H1 (cell line): Measurements from ENCODE around the gene PCDH9. TPM values are rescaled to one million over a fixed set of nuclear protein-coding genes. Genes with fewer than 3 reads are reported as not detected.

Experiments
- CTCF ChIA-PET: fragments of 300-600 bp; sonication (Branson Sonifier 250); formaldehyde crosslinking; loops from one replicate; lab custom pipeline; 2021; ENCODE audit not compliant: partially characterized antibody; lab: Charles Lee
- POLR2A ChIA-PET: fragments of 300-600 bp; sonication (Branson Sonifier 250); formaldehyde crosslinking; loops from one replicate; lab custom pipeline; 2021; ENCODE audit warnings: inconsistent platforms; ENCODE audit not compliant: partially characterized antibody; lab: Charles Lee
- DNase-seq, 2 experiments: peaks; one replicate each; pipeline versions ENCODE4 v3.0.0 to v3.0.0-alpha.2; 2010 to 2022; ENCODE audit warnings: low spot score in 2 of 2, low read depth in 1 of 2, mixed read lengths in 1 of 2
- FAIRE-seq: peaks from 2 replicates; lab custom pipeline; 2011; peaks lifted over from hg19 to GRCh38; lab: Jason Lieb, UNC
- H2AFZ ChIP-seq: 2 replicates; pipeline ENCODE4 v1.8.1; 2012; ENCODE audit warnings: low read length, inconsistent platforms
- H2AK5ac ChIP-seq: 2 replicates; pipeline ENCODE4 v1.6.1; 2013; ENCODE audit warnings: low read depth, low read length
- H2BK120ac ChIP-seq: replicated peaks from 2 replicates; pipeline ENCODE3; 2013; ENCODE audit warnings: low read depth, low read length, inconsistent platforms
- H2BK12ac ChIP-seq: 2 replicates; pipeline ENCODE4 v1.6.1; 2013; ENCODE audit warnings: low read depth, low read length
- H2BK15ac ChIP-seq: 2 replicates; pipeline ENCODE4 v1.6.1; 2013; ENCODE audit warnings: low read length
- H2BK20ac ChIP-seq: 2 replicates; pipeline ENCODE4 v1.6.1; 2013; ENCODE audit warnings: low read length
- H2BK5ac ChIP-seq: 2 replicates; pipeline ENCODE4 v1.6.1; 2013; ENCODE audit warnings: low read depth, low read length
- H3K14ac ChIP-seq: 2 replicates; pipeline ENCODE4 v1.6.1; 2013; ENCODE audit warnings: inconsistent platforms; ENCODE audit not compliant: insufficient read length
- H3K18ac ChIP-seq: 2 replicates; pipeline ENCODE4 v1.6.1; 2013; ENCODE audit warnings: low read length; ENCODE audit errors: extremely low read depth
- H3K23ac ChIP-seq: 2 replicates; pipeline ENCODE4 v1.6.1; 2013; ENCODE audit warnings: inconsistent platforms; ENCODE audit not compliant: insufficient read length
- H3K23me2 ChIP-seq: 2 replicates; pipeline ENCODE4 v1.6.1; 2013; ENCODE audit warnings: low read depth, low read length
- H3K27ac ChIP-seq: 2 replicates; pipeline ENCODE4 v1.6.1; 2011; ENCODE audit warnings: low read depth, low read length, inconsistent platforms
- H3K27me3 ChIP-seq, 4 experiments: replicated peaks in 1 of 4; 1 replicate in 1 of 4; 2 replicates in 3 of 4; pipeline versions ENCODE4 v1.6.1 to v1.8.1; 2011 to 2013; ENCODE audit warnings: low read length in 3 of 4, mild to moderate bottlenecking in 3 of 4, inconsistent platforms in 2 of 4, mixed read lengths in 2 of 4, moderate library complexity in 1 of 4; ENCODE audit not compliant: control insufficient read depth in 3 of 4, insufficient read depth in 3 of 4; ENCODE audit errors: extremely low read depth in 1 of 4
- H3K36me3 ChIP-seq, 4 experiments: 2 replicates each; pipeline versions ENCODE4 v1.6.1 to v1.8.1; 2011 to 2013; ENCODE audit warnings: mild to moderate bottlenecking in 4 of 4, low read length in 3 of 4, moderate library complexity in 2 of 4, control low read depth in 1 of 4, inconsistent platforms in 1 of 4; ENCODE audit not compliant: insufficient read depth in 4 of 4, control insufficient read depth in 2 of 4
- H3K4ac ChIP-seq: replicated peaks from 2 replicates; pipeline ENCODE3; 2013; ENCODE audit warnings: low read length, low read depth, mixed read lengths, inconsistent platforms; ENCODE audit not compliant: insufficient read length
- H3K4me1 ChIP-seq, 4 experiments: replicated peaks in 1 of 4; 1 replicate in 1 of 4; 2 replicates in 3 of 4; pipeline versions ENCODE4 v1.6.1 to v1.8.1; 2011 to 2013; ENCODE audit warnings: low read length in 3 of 4, inconsistent platforms in 2 of 4, mixed read lengths in 1 of 4; ENCODE audit not compliant: insufficient read depth in 4 of 4, control insufficient read depth in 3 of 4
- H3K4me2 ChIP-seq, 2 experiments: 2 replicates each; pipeline versions ENCODE4 v1.6.1 to v1.8.1; 2011 to 2013; ENCODE audit warnings: low read depth in 2 of 2, low read length in 2 of 2, control low read depth in 1 of 2, inconsistent platforms in 1 of 2, mild to moderate bottlenecking in 1 of 2; ENCODE audit not compliant: insufficient read depth in 1 of 2
- H3K4me3 ChIP-seq, 4 experiments: fragments of 200-600, 300-600 bp in 1 of 4; sonication (generic), shearing (Covaris generic), sonication (Bioruptor Twin) in 1 of 4; 2 replicates each; pipeline versions ENCODE4 v1.5.1 to v1.8.1; 2011 to 2016; ENCODE audit warnings: low read length in 4 of 4, low read depth in 3 of 4, control low read depth in 2 of 4, inconsistent platforms in 2 of 4, mild to moderate bottlenecking in 2 of 4, mixed read lengths in 1 of 4, moderate library complexity in 1 of 4; ENCODE audit not compliant: insufficient read depth in 2 of 4; ENCODE audit errors: extremely low read depth in 1 of 4
- H3K56ac ChIP-seq: replicated peaks from 2 replicates; pipeline ENCODE3; 2013; ENCODE audit warnings: low read depth, mild to moderate bottlenecking, mixed read lengths, low read length, inconsistent platforms; ENCODE audit not compliant: insufficient read length
- H3K79me1 ChIP-seq: 2 replicates; pipeline ENCODE4 v1.6.1; 2013; ENCODE audit warnings: low read depth, low read length, control low read depth
- H3K79me2 ChIP-seq, 2 experiments: 2 replicates each; pipeline versions ENCODE4 v1.6.1 to v1.8.1; 2012 to 2013; ENCODE audit warnings: low read length in 2 of 2, mild to moderate bottlenecking in 2 of 2, inconsistent platforms in 1 of 2; ENCODE audit not compliant: insufficient read depth in 2 of 2, control insufficient read depth in 1 of 2
- H3K9ac ChIP-seq, 4 experiments: replicated peaks in 1 of 4; 1 replicate in 1 of 4; 2 replicates in 3 of 4; pipeline versions ENCODE4 v1.6.1 to v1.8.1; 2011 to 2013; ENCODE audit warnings: low read depth in 3 of 4, low read length in 3 of 4, control low read depth in 2 of 4, mild to moderate bottlenecking in 2 of 4, moderate library complexity in 2 of 4, inconsistent platforms in 1 of 4; ENCODE audit errors: extremely low read depth in 1 of 4
- H3K9me3 ChIP-seq, 2 experiments: 2 replicates each; pipeline versions ENCODE4 v1.6.1 to v1.8.1; 2012 to 2013; ENCODE audit warnings: mild to moderate bottlenecking in 2 of 2, moderate library complexity in 2 of 2, control low read depth in 1 of 2, inconsistent platforms in 1 of 2, low read depth in 1 of 2, low read length in 1 of 2, mixed read lengths in 1 of 2; ENCODE audit not compliant: insufficient read depth in 2 of 2
- H4K20me1 ChIP-seq, 2 experiments: replicated peaks in 1 of 2; 2 replicates each; pipeline versions ENCODE3 to v1.8.1; 2011 to 2013; ENCODE audit warnings: inconsistent platforms in 2 of 2, low read length in 2 of 2, mild to moderate bottlenecking in 1 of 2; ENCODE audit not compliant: insufficient read depth in 2 of 2, control insufficient read depth in 1 of 2
- H4K5ac ChIP-seq: 2 replicates; pipeline ENCODE4 v1.6.1; 2013; ENCODE audit warnings: low read length, low read depth, mixed read lengths, inconsistent platforms; ENCODE audit not compliant: insufficient read length
- H4K8ac ChIP-seq: 2 replicates; pipeline ENCODE4 v1.8.0; 2013; ENCODE audit warnings: mild to moderate bottlenecking, moderate library complexity, low read length, inconsistent platforms; ENCODE audit not compliant: insufficient read depth; ENCODE audit errors: extremely low read depth
- H4K91ac ChIP-seq: replicated peaks from 2 replicates; pipeline ENCODE3; 2013; ENCODE audit warnings: low read length, mixed read lengths, inconsistent platforms; ENCODE audit not compliant: insufficient read length
- CBX8 ChIP-seq: fragments of 300-800, 300-1000 bp; sonication (generic); IDR thresholded peaks from 2 replicates; pipeline ENCODE4 v1.7.1; 2016; ENCODE audit warnings: low read depth, low read length, borderline replicate concordance
- CEBPB ChIP-seq: IDR thresholded peaks from 2 replicates; pipeline ENCODE4 v1.6.1; 2012; ENCODE audit warnings: low read depth, low read length
- GABPA ChIP-seq: IDR thresholded peaks from 2 replicates; pipeline ENCODE4 v1.6.1; 2011; ENCODE audit warnings: mild to moderate bottlenecking, low read length, moderate library complexity, borderline replicate concordance; ENCODE audit not compliant: insufficient read depth
- JUN ChIP-seq: IDR thresholded peaks from 2 replicates; pipeline ENCODE4 v1.6.1; 2011; ENCODE audit warnings: low read depth, mild to moderate bottlenecking, improper control_type of control experiment, low read length
- KDM5A ChIP-seq: fragments of 200-600 bp; IDR thresholded peaks from 2 replicates; pipeline ENCODE4 v1.7.1; 2012; ENCODE audit warnings: mild to moderate bottlenecking, low read length, inconsistent platforms, mixed read lengths
- MAFK ChIP-seq: IDR thresholded peaks from 2 replicates; pipeline ENCODE4 v1.6.1; 2012; ENCODE audit warnings: low read depth, mild to moderate bottlenecking, improper control_type of control experiment, low read length
- POU5F1 ChIP-seq: IDR thresholded peaks from 2 replicates; pipeline ENCODE4 v1.6.1; 2011; ENCODE audit warnings: low read depth, mild to moderate bottlenecking, low read length, moderate library complexity
- RAD21 ChIP-seq, 2 experiments: IDR thresholded peaks in 1 of 2; conservative IDR thresholded peaks in 1 of 2; 2 replicates each; pipeline ENCODE4 v1.6.1; 2011; ENCODE audit warnings: low read depth in 2 of 2, low read length in 2 of 2, improper control_type of control experiment in 1 of 2, inconsistent platforms in 1 of 2, mild to moderate bottlenecking in 1 of 2, moderate library complexity in 1 of 2
- SIX5 ChIP-seq: IDR thresholded peaks from 2 replicates; pipeline ENCODE4 v1.6.1; 2011; ENCODE audit warnings: mild to moderate bottlenecking, low read depth, low read length
- SP1 ChIP-seq: IDR thresholded peaks from 2 replicates; pipeline ENCODE4 v1.6.1; 2011; ENCODE audit warnings: low read depth, low read length
- SP2 ChIP-seq: IDR thresholded peaks from 2 replicates; pipeline ENCODE4 v1.6.1; 2012; ENCODE audit warnings: mild to moderate bottlenecking, low read length, inconsistent platforms
- WGBS, 2 experiments: shearing (Covaris generic) in 1 of 2; methylation state at CpG; one replicate each; pipeline versions ENCODE4 v1.1.6 to v1.1.7; 2013 to 2015; ENCODE audit warnings: low lambda C conversion rate in 2 of 2, mixed read lengths in 2 of 2, inconsistent platforms in 1 of 2, low coverage in 1 of 2, missing lambda C conversion rate in 1 of 2; ENCODE audit not compliant: insufficient replicate concordance in 2 of 2, insufficient coverage in 1 of 2, insufficient read length in 1 of 2; ENCODE audit errors: extremely low coverage in 1 of 2, missing lambda C conversion rate in 1 of 2; 5-methylcytosine and 5-hydroxymethylcytosine counted together
- polyA plus RNA-seq, 7 experiments: library from polyadenylated mRNA; depleted of rRNA in 3 of 7; stranded (reverse) in 5 of 7; unstranded in 2 of 7; fragments of >200 nt in 5 of 7; fragments of 200-250 nt in 2 of 7; gene quantifications; 1 replicate in 5 of 7; 2 replicates in 1 of 7; 4 replicates in 1 of 7; pipeline versions ENCODE4 v1.2.1 to v1.2.3, GENCODE V29; 2011 to 2013; ENCODE audit warnings: missing spikeins in 2 of 7, mixed read lengths in 2 of 7
- total RNA-seq: library from RNA; stranded (reverse); fragmentation: NEBNext Ultra II Directional; extraction: Animal tissue kit (Norgen Biotek cat#: 25700); gene quantifications from 2 replicates; pipeline ENCODE4 v1.2.1, GENCODE V29; 2021
- TF ChIP-seq, protein P1 (sequence below): IDR thresholded peaks from 2 replicates; pipeline ENCODE4 v1.6.1; 2012; ENCODE audit warnings: low read length, inconsistent platforms
- TF ChIP-seq, protein P2 (sequence below): IDR thresholded peaks from 2 replicates; pipeline ENCODE4 v1.6.1; 2011; ENCODE audit warnings: low read depth, mild to moderate bottlenecking, low read length; ENCODE audit not compliant: insufficient read depth

The PCDH9 gene
- total and polyA plus RNA-seq, 2 of the 8 experiments (the other 6 are each of a cell fraction or from before 2014, with no cell fraction given): 0.12 to 0.60 TPM

DNA sequence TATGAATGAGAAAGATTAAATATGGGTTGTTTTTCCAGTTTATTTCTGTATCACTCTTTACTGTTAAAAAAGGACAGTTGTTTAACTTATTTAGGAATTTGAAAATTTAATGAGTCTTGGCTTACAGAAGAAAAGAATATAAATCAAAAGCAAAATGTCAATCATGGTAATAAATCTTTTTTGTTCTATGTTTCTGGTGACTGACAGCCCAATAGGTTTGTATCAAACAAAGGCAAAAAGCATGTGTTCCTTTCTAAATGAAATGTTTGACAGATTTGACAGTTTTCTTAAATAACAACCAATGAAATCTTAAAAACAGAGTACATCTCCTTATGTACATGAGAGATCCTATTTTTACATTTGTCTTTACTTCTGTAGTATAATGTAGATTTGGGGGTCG is 11.0 kb downstream of the PCDH9 start:
- H2AK5ac ChIP-seq: no peak overlapping the region
- ChIA-PET POLR2A (no interaction called here), CTCF (interaction anchor here (1.1 to 2.3 kb wide), 2 partner anchors 225 to 1292 kb away, joined by 3 to 5 read pairs; no protein-coding TSS in a partner anchor)
- H4K20me1 ChIP-seq: no peaks in the 10 kb centered on the region
- WGBS, 2 experiments: 96% methylated on average over 1 of the region's 1 CpG; no CpG with 5 or more reads in 1 of the 2 experiments
- H2BK12ac ChIP-seq: no peak overlapping the region
- no peak overlapping the region for H3K14ac ChIP-seq
- no peaks in the 10 kb centered on the region for H3K79me2 ChIP-seq
- H2BK15ac ChIP-seq: no peak overlapping the region
- H3K4ac ChIP-seq: no peak overlapping the region
- no peak overlapping the region for H2BK5ac ChIP-seq
- no peak for FAIRE-seq
- no peak overlapping the region for H3K9ac ChIP-seq
- H3K9me3 ChIP-seq: no peaks in the 10 kb centered on the region
- no peak overlapping the region for H4K8ac ChIP-seq
- H3K23me2 ChIP-seq: no peaks in the 10 kb centered on the region
- no peak overlapping the region for H2AFZ ChIP-seq
- H2BK20ac ChIP-seq: no peak overlapping the region
- H4K91ac ChIP-seq: no peak overlapping the region
- H3K36me3 ChIP-seq: no peaks in the 10 kb centered on the region
- H3K18ac ChIP-seq: no peak overlapping the region
- no peak for DNase-seq
- no peak overlapping the region for H3K4me2 ChIP-seq
- H3K27ac ChIP-seq: no peak overlapping the region
- H3K4me1 ChIP-seq: peaks cover 0 to 2% (median 1%) of the 10 kb centered on the region in 4 experiments; a peak in 2 of 7 replicates
- no peak overlapping the region for H4K5ac ChIP-seq
- H3K27me3 ChIP-seq: no peaks in the 10 kb centered on the region
- H2BK120ac ChIP-seq: no peak overlapping the region
- H3K79me1 ChIP-seq: no peaks in the 10 kb centered on the region
- H3K4me3 ChIP-seq: no peak overlapping the region
- no peak overlapping the region for H3K56ac ChIP-seq
- no peak overlapping the region for H3K23ac ChIP-seq
- TF ChIP-seq RAD21 (IDR thresholded peaks at IDR 0.05 in 1 of 2, conservative IDR thresholded peaks at IDR 0.05 in 1 of 2; ENCODE audit: low read depth in 2 of 2, low read length in 2 of 2) (no peak), KDM5A (no peak), SP1 (no peak), SIX5 (no peak), CBX8 (no peak), JUN (no peak), GABPA (no peak), POU5F1 (no peak), MAFK (no peak), SP2 (no peak), CEBPB (no peak)
- TF ChIP-seq, protein P1, sequence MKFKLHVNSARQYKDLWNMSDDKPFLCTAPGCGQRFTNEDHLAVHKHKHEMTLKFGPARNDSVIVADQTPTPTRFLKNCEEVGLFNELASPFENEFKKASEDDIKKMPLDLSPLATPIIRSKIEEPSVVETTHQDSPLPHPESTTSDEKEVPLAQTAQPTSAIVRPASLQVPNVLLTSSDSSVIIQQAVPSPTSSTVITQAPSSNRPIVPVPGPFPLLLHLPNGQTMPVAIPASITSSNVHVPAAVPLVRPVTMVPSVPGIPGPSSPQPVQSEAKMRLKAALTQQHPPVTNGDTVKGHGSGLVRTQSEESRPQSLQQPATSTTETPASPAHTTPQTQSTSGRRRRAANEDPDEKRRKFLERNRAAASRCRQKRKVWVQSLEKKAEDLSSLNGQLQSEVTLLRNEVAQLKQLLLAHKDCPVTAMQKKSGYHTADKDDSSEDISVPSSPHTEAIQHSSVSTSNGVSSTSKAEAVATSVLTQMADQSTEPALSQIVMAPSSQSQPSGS: no peak
- TF ChIP-seq, protein P2, sequence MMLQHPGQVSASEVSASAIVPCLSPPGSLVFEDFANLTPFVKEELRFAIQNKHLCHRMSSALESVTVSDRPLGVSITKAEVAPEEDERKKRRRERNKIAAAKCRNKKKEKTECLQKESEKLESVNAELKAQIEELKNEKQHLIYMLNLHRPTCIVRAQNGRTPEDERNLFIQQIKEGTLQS: no peak
